ENCODE data around the gene CHN2. TPM values are rescaled to one million over a fixed set of nuclear protein-coding genes. Genes with fewer than 3 reads are reported as not detected.

Gene CHN2
- total RNA-seq, 6 donors from 2014 or later: 6.2 to 13.7 (median 11.2) TPM

GRCh38 chr7:29345590-29345989, 151.0 kb downstream of the CHN2 start:
- Histone ChIP-seq H3K4me1 (peaks cover 0 to 5% (median 2%) of the 10 kb centered on the region in 4 donors), H3K4me3 (no peak overlapping the region), H3K27me3 (no peaks in the 10 kb centered on the region), H3K9me3 (no peaks in the 10 kb centered on the region), H3K36me3 (no peaks in the 10 kb centered on the region), H3K27ac (no peak overlapping the region)
- WGBS, 2 donors: 64 to 88% methylated on average over 8 to 9 of the region's 9 CpGs
- ATAC-seq (ENCODE audit: low FRiP score in 2 of 2): peak in 1 of 2 donors; percentile 49
- DNase-seq: peak in 1 of 2 donors; percentile 40
- TF ChIP-seq POLR2AphosphoS5 (IDR thresholded peaks at IDR 0.05): no peak
- no peak for TF ChIP-seq POLR2A (IDR thresholded peaks at IDR 0.05)
- no peak for TF ChIP-seq EP300 (IDR thresholded peaks at IDR 0.05)
- TF ChIP-seq, protein P1, sequence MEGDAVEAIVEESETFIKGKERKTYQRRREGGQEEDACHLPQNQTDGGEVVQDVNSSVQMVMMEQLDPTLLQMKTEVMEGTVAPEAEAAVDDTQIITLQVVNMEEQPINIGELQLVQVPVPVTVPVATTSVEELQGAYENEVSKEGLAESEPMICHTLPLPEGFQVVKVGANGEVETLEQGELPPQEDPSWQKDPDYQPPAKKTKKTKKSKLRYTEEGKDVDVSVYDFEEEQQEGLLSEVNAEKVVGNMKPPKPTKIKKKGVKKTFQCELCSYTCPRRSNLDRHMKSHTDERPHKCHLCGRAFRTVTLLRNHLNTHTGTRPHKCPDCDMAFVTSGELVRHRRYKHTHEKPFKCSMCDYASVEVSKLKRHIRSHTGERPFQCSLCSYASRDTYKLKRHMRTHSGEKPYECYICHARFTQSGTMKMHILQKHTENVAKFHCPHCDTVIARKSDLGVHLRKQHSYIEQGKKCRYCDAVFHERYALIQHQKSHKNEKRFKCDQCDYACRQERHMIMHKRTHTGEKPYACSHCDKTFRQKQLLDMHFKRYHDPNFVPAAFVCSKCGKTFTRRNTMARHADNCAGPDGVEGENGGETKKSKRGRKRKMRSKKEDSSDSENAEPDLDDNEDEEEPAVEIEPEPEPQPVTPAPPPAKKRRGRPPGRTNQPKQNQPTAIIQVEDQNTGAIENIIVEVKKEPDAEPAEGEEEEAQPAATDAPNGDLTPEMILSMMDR (IDR thresholded peaks at IDR 0.05): peak in 3 of 6 experiments; percentile 19 to 27 (median 21)

GRCh38 chr7:29346231-29346978, 151.8 kb downstream of the CHN2 start:
- no peak for ATAC-seq (ENCODE audit: low FRiP score in 2 of 2)
- Histone ChIP-seq H3K27ac (no peak overlapping the region), H3K9me3 (no peaks in the 10 kb centered on the region), H3K4me1 (peaks cover 0 to 5% (median 2%) of the 10 kb centered on the region in 4 donors), H3K4me3 (no peak overlapping the region), H3K36me3 (no peaks in the 10 kb centered on the region), H3K27me3 (no peaks in the 10 kb centered on the region)
- 79 to 84% methylated on average over 8 of the region's 8 CpGs for WGBS, 2 donors
- TF ChIP-seq, protein P1 (IDR thresholded peaks at IDR 0.05): no peak
- TF ChIP-seq POLR2AphosphoS5 (IDR thresholded peaks at IDR 0.05): no peak
- no peak for TF ChIP-seq EP300 (IDR thresholded peaks at IDR 0.05)
- TF ChIP-seq POLR2A (IDR thresholded peaks at IDR 0.05): no peak
- DNase-seq: no peak

GRCh38 chr7:29349362-29349761, 154.8 kb downstream of the CHN2 start:
- DNase-seq (no peak), ATAC-seq (ENCODE audit: low FRiP score in 2 of 2) (no peak)
- 69% methylated on average over 4 of the region's 4 CpGs for WGBS, 2 donors
- Histone ChIP-seq H3K4me3 (no peak overlapping the region), H3K9me3 (no peaks in the 10 kb centered on the region), H3K4me1 (no peaks in the 10 kb centered on the region), H3K36me3 (no peaks in the 10 kb centered on the region), H3K27me3 (no peaks in the 10 kb centered on the region), H3K27ac (no peak overlapping the region)
- TF ChIP-seq POLR2AphosphoS5 (IDR thresholded peaks at IDR 0.05): no peak
- TF ChIP-seq, protein P1 (IDR thresholded peaks at IDR 0.05): no peak
- no peak for TF ChIP-seq POLR2A (IDR thresholded peaks at IDR 0.05)
- TF ChIP-seq EP300 (IDR thresholded peaks at IDR 0.05): no peak

GRCh38 chr7:29350351-29350750, 155.8 kb downstream of the CHN2 start:
- ATAC-seq (ENCODE audit: low FRiP score in 2 of 2): no peak
- H3K36me3 ChIP-seq: no peaks in the 10 kb centered on the region
- 84 to 87% methylated on average over 3 of the region's 3 CpGs for WGBS, 2 donors

More at GRCh38 chr7:29350351-29350750, 155.8 kb downstream of the CHN2 start:
- DNase-seq: no peak
- H3K27me3 ChIP-seq: no peaks in the 10 kb centered on the region
- TF ChIP-seq EP300 (IDR thresholded peaks at IDR 0.05) (no peak), POLR2AphosphoS5 (IDR thresholded peaks at IDR 0.05) (no peak), POLR2A (IDR thresholded peaks at IDR 0.05) (no peak)
- TF ChIP-seq, protein P1 (IDR thresholded peaks at IDR 0.05): no peak
- H3K4me3 ChIP-seq: no peak overlapping the region
- no peaks in the 10 kb centered on the region for H3K4me1 ChIP-seq
- no peaks in the 10 kb centered on the region for H3K9me3 ChIP-seq
- H3K27ac ChIP-seq: no peak overlapping the region

All from upper lobe of left lung (tissue), 6 donors.